DND-41 (cell line): ENCODE results near the gene LMX1B.

Experiments used
- ATAC-seq: fragments of 200-7000 bp; cut with Tn5 transposase; 3 replicates; pipeline ENCODE4 v1.9.1; 2021; ENCODE audit warnings: low read depth; ENCODE audit not compliant: insufficient read depth
- DNase-seq: peaks from one replicate; pipeline ENCODE4 v3.0.0-alpha.2; 2020
- H2AFZ ChIP-seq: 2 replicates; pipeline ENCODE4 v1.6.0; 2012; ENCODE audit warnings: low read depth, low read length
- H3K27ac ChIP-seq: 2 replicates; pipeline ENCODE4 v1.5.1; 2012; ENCODE audit warnings: low read length, inconsistent platforms
- H3K27me3 ChIP-seq: fragments of 200-600 bp; sonication (generic); 2 replicates; pipeline ENCODE4 v1.6.0; 2012; ENCODE audit warnings: low read length, mild to moderate bottlenecking, inconsistent platforms; ENCODE audit not compliant: insufficient read depth, poor library complexity
- H3K36me3 ChIP-seq: 2 replicates; pipeline ENCODE4 v1.5.1; 2012; ENCODE audit warnings: low read length, inconsistent platforms; ENCODE audit not compliant: insufficient read depth
- H3K4me1 ChIP-seq: 2 replicates; pipeline ENCODE4 v1.5.1; 2012; ENCODE audit warnings: mild to moderate bottlenecking, low read length; ENCODE audit not compliant: insufficient read depth
- H3K4me2 ChIP-seq: 2 replicates; pipeline ENCODE4 v1.6.0; 2012; ENCODE audit warnings: mild to moderate bottlenecking, moderate library complexity, low read length, inconsistent platforms; ENCODE audit not compliant: insufficient read depth
- H3K4me3 ChIP-seq, 2 experiments: fragments of 200-600 bp in 1 of 2; shearing (Covaris generic) in 1 of 2; 2 replicates each; pipeline ENCODE4 v1.5.1; 2012 to 2016; ENCODE audit warnings: inconsistent platforms in 2 of 2, low read length in 2 of 2, mild to moderate bottlenecking in 2 of 2, low read depth in 1 of 2, moderate library complexity in 1 of 2
- H3K79me2 ChIP-seq: 2 replicates; pipeline ENCODE4 v1.6.0; 2012; ENCODE audit warnings: low read length, inconsistent platforms; ENCODE audit not compliant: insufficient read depth
- H3K9ac ChIP-seq: 2 replicates; pipeline ENCODE4 v1.6.0; 2012; ENCODE audit warnings: low read depth, mild to moderate bottlenecking, inconsistent platforms, low read length, moderate library complexity
- H3K9me3 ChIP-seq: 2 replicates; pipeline ENCODE4 v1.5.1; 2012; ENCODE audit warnings: low read length, moderate library complexity, mild to moderate bottlenecking, inconsistent platforms; ENCODE audit not compliant: insufficient read depth, severe bottlenecking
- H4K20me1 ChIP-seq: 2 replicates; pipeline ENCODE4 v1.6.0; 2012; ENCODE audit warnings: low read length; ENCODE audit not compliant: insufficient read depth
- CTCF ChIP-seq: IDR thresholded peaks from 2 replicates; pipeline ENCODE4 v1.5.1; 2012; ENCODE audit warnings: borderline replicate concordance, low read length, moderate library complexity, mild to moderate bottlenecking; ENCODE audit not compliant: poor library complexity, severe bottlenecking; ENCODE audit errors: extremely low read depth
- EZH2 ChIP-seq: IDR thresholded peaks from 3 replicates; pipeline ENCODE4 v1.6.1; 2012; ENCODE audit warnings: borderline replicate concordance, low read depth, mild to moderate bottlenecking, moderate library complexity, low read length, inconsistent platforms; ENCODE audit not compliant: severe bottlenecking

LMX1B gene

GRCh38 chr9:126661521-126662251 lies 48.0 kb downstream of the LMX1B start:
- Histone ChIP-seq H3K27me3 (peaks cover 5% of the 10 kb centered on the region), H3K4me1 (no peaks in the 10 kb centered on the region), H3K9ac (no peak overlapping the region), H3K9me3 (no peaks in the 10 kb centered on the region), H3K4me2 (no peak overlapping the region), H4K20me1 (peaks cover 3% of the 10 kb centered on the region), H3K79me2 (no peaks in the 10 kb centered on the region), H2AFZ (no peak overlapping the region), H3K4me3 (no peak overlapping the region), H3K27ac (no peak overlapping the region), H3K36me3 (no peaks in the 10 kb centered on the region)
- no peak for ATAC-seq
- DNase-seq, result no peak
- TF ChIP-seq CTCF, result no peak
- TF ChIP-seq EZH2, result no peak

DNA sequence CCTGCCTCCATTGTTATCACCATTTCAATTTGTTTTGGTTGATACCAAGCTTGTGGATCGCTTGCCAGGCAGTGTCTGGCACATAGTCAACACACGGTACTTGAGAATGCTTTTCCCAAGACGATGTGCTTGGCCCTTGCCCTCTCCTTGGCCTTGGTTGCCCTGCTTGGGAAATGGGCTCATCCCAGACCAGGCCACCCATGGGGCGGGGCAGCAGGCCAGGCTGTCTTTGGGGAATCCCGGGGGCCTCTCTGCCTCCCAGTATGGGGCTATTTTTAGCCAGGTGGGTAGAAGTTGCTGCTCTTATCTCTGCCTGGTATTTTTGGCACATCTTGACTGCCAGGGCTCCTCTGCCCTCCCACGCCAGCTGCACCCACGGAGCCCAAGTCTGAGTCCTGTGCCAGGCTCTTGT lies 49.9 kb downstream of the LMX1B start:
- peaks cover 5% of the 10 kb centered on the region for H3K27me3 ChIP-seq
- no peak overlapping the region for H3K4me2 ChIP-seq
- H3K9me3 ChIP-seq, result no peaks in the 10 kb centered on the region
- H3K36me3 ChIP-seq, result no peaks in the 10 kb centered on the region
- H4K20me1 ChIP-seq, result peaks cover 3% of the 10 kb centered on the region; the same call in 1 of the 2 replicates
- no peak overlapping the region for H2AFZ ChIP-seq
- H3K9ac ChIP-seq, result no peak overlapping the region
- no peak overlapping the region for H3K27ac ChIP-seq
- no peaks in the 10 kb centered on the region for H3K79me2 ChIP-seq
- TF ChIP-seq CTCF (no peak), EZH2 (no peak)
- H3K4me1 ChIP-seq, result no peaks in the 10 kb centered on the region
- no peak for DNase-seq
- no peak for ATAC-seq
- H3K4me3 ChIP-seq, result no peak overlapping the region

DNA sequence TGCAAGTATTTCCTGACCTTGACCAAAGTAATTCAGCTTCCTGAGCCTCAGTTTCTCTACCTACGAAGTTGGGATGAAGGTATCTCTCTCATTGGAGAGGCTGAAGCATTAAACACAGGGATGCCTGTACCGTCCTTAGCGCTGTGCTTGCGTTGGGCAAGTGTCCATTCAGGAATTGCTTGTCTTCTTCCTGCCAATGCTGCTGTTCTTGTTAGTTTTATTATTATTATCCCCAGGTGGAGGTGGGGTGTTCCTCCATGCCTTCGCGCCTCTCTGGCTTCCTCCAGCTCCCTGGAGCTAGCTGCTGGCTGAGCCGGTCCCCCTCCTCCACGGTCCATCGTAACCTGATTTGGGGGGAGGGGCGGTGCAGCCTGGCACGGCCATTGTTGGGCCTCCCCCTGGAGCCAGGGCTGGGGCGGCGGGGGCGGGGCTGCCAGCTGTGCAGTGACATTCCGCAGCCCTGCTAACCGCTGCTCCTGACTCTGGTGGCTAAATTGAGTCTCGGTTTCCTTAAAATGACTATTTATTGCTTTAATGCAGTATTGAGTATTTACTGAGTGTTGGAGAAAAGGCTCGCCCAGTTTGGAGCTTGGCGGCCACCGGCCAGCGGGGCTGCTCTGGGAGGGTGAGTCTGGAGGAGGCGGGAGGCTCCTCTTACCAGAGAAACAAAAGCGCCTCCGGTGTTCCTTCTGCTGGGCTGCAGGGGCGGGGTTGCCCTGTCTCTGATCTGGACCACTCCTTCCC lies 51.3 kb downstream of the LMX1B start:
- Histone ChIP-seq H3K4me2 (no peak overlapping the region), H3K9ac (no peak overlapping the region), H3K27ac (no peak overlapping the region), H3K79me2 (no peaks in the 10 kb centered on the region), H3K36me3 (no peaks in the 10 kb centered on the region), H4K20me1 (no peaks in the 10 kb centered on the region), H3K4me1 (no peaks in the 10 kb centered on the region), H3K9me3 (no peaks in the 10 kb centered on the region), H3K4me3 (no peak overlapping the region), H2AFZ (no peak overlapping the region), H3K27me3 (peaks cover 5% of the 10 kb centered on the region)
- TF ChIP-seq EZH2, result no peak
- no peak for TF ChIP-seq CTCF
- ATAC-seq (no peak), DNase-seq (no peak)
